Osteoblast (primary cell): ENCODE measurements around the gene STON2. TPM values are rescaled to one million over a fixed set of nuclear protein-coding genes. Genes with fewer than 3 reads are reported as not detected.
A peak's percentile ranks its signal among the peaks of the same experiment; 100 is the strongest.

Experiments used
- DNase-seq: peaks from one replicate; pipeline ENCODE4 v3.0.0; 2011; ENCODE audit warnings: low spot score, mixed read lengths; ENCODE audit not compliant: insufficient read length; ENCODE audit errors: missing footprints
- H2AFZ ChIP-seq: 2 replicates; pipeline ENCODE4 v1.6.0; 2011; ENCODE audit warnings: mild to moderate bottlenecking, low read length
- H3K27ac ChIP-seq: 2 replicates; pipeline ENCODE4 v1.5.1; 2011; ENCODE audit warnings: mild to moderate bottlenecking, low read depth, low read length, moderate library complexity
- H3K27me3 ChIP-seq: 2 replicates; pipeline ENCODE4 v1.6.0; 2012; ENCODE audit warnings: mild to moderate bottlenecking, control low read depth, inconsistent platforms, low read length, moderate library complexity; ENCODE audit not compliant: insufficient read depth
- H3K36me3 ChIP-seq: 2 replicates; pipeline ENCODE4 v1.5.1; 2011; ENCODE audit warnings: mild to moderate bottlenecking, low read length, control low read depth, moderate library complexity; ENCODE audit not compliant: insufficient read depth
- H3K4me1 ChIP-seq: 2 replicates; pipeline ENCODE4 v1.5.1; 2011; ENCODE audit warnings: mild to moderate bottlenecking, low read length, control low read depth, moderate library complexity; ENCODE audit not compliant: insufficient read depth
- H3K4me2 ChIP-seq: 2 replicates; pipeline ENCODE4 v1.6.0; 2011; ENCODE audit warnings: mild to moderate bottlenecking, low read length; ENCODE audit not compliant: insufficient read depth
- H3K4me3 ChIP-seq: fragments of 200-600 bp; sonication (generic); 3 replicates; pipeline ENCODE4 v1.5.1; 2012; ENCODE audit warnings: mild to moderate bottlenecking, low read length, inconsistent platforms; ENCODE audit not compliant: insufficient read depth
- H3K79me2 ChIP-seq: 2 replicates; pipeline ENCODE4 v1.6.0; 2012; ENCODE audit warnings: mild to moderate bottlenecking, low read length, control low read depth, inconsistent platforms; ENCODE audit not compliant: insufficient read depth
- H3K9me3 ChIP-seq: 2 replicates; pipeline ENCODE4 v1.5.1; 2011; ENCODE audit warnings: low read depth, low read length, control low read depth
- H4K20me1 ChIP-seq: 2 replicates; pipeline ENCODE4 v1.6.0; 2012; ENCODE audit warnings: mild to moderate bottlenecking, low read length, control low read depth; ENCODE audit not compliant: insufficient read depth
- CTCF ChIP-seq: IDR thresholded peaks from 2 replicates; pipeline ENCODE4 v1.5.1; 2011; ENCODE audit warnings: mild to moderate bottlenecking, low read depth, low read length, moderate library complexity; ENCODE audit errors: extremely low read depth
- total RNA-seq: library from RNA; depleted of rRNA; stranded (reverse); fragments of >200 nt; gene quantifications from 2 replicates; pipeline ENCODE4 v1.2.3, GENCODE V29; 2012

Gene STON2
- total RNA-seq, 1 donor: 49.6 TPM

GRCh38 chr14:81416981-81417380 is 16.9 kb upstream of the STON2 start:
- Histone ChIP-seq H3K4me3 (no peak overlapping the region), H3K4me2 (no peak overlapping the region), H4K20me1 (no peaks in the 10 kb centered on the region), H3K4me1 (no peaks in the 10 kb centered on the region), H3K27ac (no peak overlapping the region), H3K79me2 (no peaks in the 10 kb centered on the region), H3K27me3 (peaks cover 5% of the 10 kb centered on the region), H3K36me3 (no peaks in the 10 kb centered on the region), H3K9me3 (no peaks in the 10 kb centered on the region), H2AFZ (no peak overlapping the region)
- no peak for DNase-seq
- no peak for TF ChIP-seq CTCF

DNA sequence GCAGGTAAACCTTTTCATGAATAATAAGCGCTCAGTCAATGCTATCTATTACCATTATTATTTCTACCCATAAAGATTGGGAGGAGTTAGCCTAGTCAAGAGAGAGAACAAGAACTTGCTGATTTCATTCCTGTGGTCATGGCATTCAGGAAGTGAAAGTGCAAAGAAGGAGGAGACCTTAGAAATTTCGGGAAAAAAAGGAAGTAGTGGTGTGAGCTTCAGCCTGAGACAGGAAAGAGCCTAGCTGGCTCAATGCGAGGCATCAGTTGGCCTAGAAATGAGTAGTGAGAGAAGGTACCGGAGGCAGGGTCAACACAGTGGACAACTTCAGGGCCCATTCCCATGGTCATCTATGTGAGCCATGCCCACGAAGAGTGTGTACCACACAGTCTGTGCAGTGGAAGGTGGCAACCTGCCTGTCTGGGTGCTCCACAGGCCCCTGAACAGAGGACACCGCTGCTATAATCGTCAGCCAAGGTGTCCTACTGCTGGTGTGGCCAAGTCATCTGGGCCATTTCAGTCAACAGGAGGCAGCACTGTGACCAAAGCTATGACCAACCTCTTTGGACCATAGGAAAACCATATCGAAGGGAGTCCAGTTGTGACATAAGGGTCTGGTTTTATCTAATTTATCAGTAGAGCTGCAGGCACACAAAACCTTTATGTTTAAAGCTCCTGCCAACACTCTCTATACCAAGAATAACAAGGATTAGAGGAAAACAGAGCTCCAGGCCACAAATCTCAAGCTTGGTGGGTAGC is 16.2 kb upstream of the STON2 start:
- no peak for TF ChIP-seq CTCF
- Histone ChIP-seq H3K4me2 (no peak overlapping the region), H3K4me1 (no peaks in the 10 kb centered on the region), H3K36me3 (no peaks in the 10 kb centered on the region), H3K79me2 (no peaks in the 10 kb centered on the region), H4K20me1 (no peaks in the 10 kb centered on the region), H3K27ac (no peak overlapping the region), H3K4me3 (no peak overlapping the region), H2AFZ (peak overlapping the region; percentile 25), H3K27me3 (peaks cover 5% of the 10 kb centered on the region), H3K9me3 (no peaks in the 10 kb centered on the region)
- DNase-seq: no peak

DNA sequence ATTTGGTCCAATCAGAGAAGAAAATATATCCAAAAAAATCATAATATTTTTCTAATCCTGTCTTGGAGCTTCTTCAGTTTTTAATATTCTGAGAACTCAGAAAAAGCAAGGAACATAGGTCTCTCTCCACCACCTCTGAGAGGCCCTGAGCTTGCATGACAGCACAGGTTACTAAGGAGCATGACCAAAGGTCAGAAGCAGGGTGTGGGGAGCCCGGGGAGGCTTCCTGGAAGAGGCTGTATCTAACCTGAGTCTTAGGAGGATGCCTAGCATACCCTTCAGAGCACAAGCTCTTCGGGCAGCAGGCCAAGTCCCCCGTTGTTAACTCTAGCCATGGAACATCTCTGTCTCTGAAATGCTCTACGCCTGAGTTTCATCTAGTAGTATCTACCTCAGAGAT is 15.7 kb upstream of the STON2 start:
- Histone ChIP-seq H2AFZ (no peak overlapping the region), H3K4me2 (no peak overlapping the region), H3K9me3 (no peaks in the 10 kb centered on the region), H3K36me3 (no peaks in the 10 kb centered on the region), H3K27ac (no peak overlapping the region), H4K20me1 (no peaks in the 10 kb centered on the region), H3K4me1 (no peaks in the 10 kb centered on the region), H3K4me3 (no peak overlapping the region), H3K79me2 (no peaks in the 10 kb centered on the region), H3K27me3 (peaks cover 8% of the 10 kb centered on the region)
- DNase-seq: no peak
- no peak for TF ChIP-seq CTCF

DNA sequence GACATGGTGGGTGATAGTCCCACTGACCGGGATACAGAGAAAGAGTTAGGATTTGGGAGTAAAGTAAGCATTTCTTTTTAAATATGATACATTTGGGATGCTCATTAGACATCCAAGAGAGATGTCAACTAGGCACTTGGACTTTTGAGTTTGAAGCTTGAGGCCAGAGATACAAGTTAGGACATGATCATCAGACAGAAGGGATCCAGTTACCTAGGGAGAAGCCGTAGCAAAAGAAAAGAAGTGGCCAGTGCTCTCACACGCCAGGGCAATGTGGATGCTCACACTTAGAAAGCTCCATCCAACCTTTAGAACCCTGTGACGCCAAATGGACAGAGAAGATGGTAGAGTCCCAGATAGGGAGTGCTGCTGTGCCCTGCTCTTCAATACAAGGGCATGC is 14.0 kb upstream of the STON2 start:
- peaks cover 6% of the 10 kb centered on the region for H3K27me3 ChIP-seq
- no peaks in the 10 kb centered on the region for H4K20me1 ChIP-seq
- H3K27ac ChIP-seq: no peak overlapping the region
- no peak overlapping the region for H2AFZ ChIP-seq
- no peaks in the 10 kb centered on the region for H3K4me1 ChIP-seq
- no peaks in the 10 kb centered on the region for H3K36me3 ChIP-seq
- TF ChIP-seq CTCF: no peak
- no peaks in the 10 kb centered on the region for H3K9me3 ChIP-seq
- H3K79me2 ChIP-seq: no peaks in the 10 kb centered on the region
- H3K4me3 ChIP-seq: no peak overlapping the region
- H3K4me2 ChIP-seq: no peak overlapping the region
- no peak for DNase-seq
